GM19395 (cell line): ENCODE data around the gene BDKRB1.

Experiments
- ATAC-seq: cut with Tn5 transposase; IDR thresholded peaks from one replicate; pipeline ENCODE4 v1.9.1; 2021; ENCODE audit warnings: mild to moderate bottlenecking, moderate library complexity; ENCODE audit not compliant: unreplicated experiment

Gene BDKRB1

DNA sequence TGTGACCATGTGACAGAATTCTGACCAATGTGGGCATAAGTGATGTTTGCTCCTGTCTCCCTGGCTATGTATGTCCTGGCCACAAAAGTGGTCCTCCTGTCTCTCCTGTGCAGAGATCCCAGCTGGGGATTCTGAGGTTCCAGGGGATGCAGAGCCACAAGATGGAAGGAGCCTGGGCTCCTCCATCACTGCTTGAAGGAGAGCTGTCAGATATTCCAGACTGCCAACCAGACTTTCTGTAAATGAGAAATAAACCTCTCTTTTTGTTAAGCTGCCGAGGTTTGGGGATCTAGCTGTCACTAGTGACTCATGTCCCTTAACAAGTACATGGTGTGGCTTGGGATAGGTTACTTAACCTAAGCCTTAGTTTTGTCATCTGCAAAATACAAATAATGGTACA lies 21.9 kb downstream of the BDKRB1 start:
- no peak for ATAC-seq

DNA sequence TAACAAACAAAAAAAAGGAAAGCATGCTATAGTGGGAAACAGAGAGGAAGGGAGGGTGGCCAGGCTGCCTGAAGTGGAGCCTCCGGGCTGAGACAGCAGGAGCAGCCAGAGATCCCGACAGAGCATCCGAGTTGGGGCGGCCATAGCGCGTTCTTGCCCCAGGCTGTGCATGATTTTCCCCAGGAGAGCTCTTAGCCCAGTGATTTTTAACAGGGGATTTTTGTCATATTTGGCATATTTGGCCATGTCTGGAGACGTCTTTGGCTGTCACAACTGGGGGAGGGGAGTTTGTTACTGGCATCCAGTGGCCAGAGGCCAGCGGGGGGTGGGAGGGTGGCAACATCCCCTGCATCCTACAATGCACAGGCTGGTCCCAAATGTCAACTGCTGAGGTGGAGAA lies 23.6 kb downstream of the BDKRB1 start:
- no peak for ATAC-seq

GRCh38 chr14:96280104-96280503 lies 24.1 kb downstream of the BDKRB1 start:
- ATAC-seq = no peak

- ATAC-seq = no peak
These were observed 25.5 kb downstream of the BDKRB1 start for GRCh38 chr14:96281486-96281885.

- no peak for ATAC-seq
These were observed 28.0 kb downstream of the BDKRB1 start for GRCh38 chr14:96284008-96284407.

DNA sequence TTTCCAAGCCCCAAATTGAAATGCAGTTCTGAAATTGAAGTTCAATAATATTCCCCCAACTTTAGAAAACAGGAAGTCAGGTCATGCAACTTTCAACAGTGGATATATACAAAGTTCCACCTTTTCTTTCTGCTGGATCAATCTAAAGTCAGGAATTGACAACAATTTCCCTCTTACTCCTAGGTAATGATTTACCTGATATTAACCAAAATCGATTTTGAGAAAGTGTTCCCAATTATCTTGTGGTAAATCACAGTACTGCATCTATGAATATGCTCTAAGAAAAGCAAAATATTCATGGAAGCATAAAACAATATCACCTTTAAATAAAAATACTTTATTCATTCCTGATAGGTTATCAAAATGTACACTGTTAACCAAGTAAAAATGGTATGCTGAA lies 28.4 kb downstream of the BDKRB1 start:
- no peak for ATAC-seq

DNA sequence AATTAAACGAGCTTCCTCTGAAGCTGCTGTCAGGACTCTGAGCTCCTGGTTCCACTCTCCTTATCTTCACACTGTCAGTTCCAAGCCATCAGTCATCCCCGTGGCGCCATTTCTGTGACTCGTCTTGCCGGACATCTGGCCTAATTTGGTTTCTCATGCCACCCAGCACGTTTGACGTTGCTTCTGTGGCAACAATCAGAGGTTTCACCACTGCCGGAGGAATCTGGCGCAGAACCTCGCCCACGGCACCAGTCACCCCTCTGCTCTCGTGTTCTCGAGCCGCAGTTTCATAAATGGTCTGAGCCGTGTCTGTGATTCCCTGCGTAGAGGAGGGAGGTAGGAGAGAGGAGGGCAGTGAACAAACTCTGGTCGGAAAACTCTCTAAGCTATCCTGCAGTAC lies 29.7 kb downstream of the BDKRB1 start:
- ATAC-seq = no peak

DNA sequence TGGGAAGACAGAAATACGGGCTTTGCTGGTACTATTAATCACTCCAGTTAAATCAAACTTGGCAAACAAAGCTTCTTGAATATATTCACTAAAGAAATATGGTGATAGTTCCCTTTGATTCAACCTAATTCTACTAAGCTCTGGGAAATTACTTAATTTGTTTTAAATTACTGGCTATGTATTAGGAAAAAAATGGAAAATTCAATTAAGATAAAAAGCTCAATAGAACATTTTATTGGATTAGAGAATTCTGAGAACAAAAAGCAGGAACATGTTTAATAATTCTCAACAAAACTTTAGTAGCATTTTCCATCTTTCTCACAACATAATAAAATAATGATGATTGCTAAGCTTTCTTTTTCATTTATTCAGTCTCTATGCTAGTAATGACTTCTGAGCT lies 30.2 kb downstream of the BDKRB1 start:
- ATAC-seq = no peak

DNA sequence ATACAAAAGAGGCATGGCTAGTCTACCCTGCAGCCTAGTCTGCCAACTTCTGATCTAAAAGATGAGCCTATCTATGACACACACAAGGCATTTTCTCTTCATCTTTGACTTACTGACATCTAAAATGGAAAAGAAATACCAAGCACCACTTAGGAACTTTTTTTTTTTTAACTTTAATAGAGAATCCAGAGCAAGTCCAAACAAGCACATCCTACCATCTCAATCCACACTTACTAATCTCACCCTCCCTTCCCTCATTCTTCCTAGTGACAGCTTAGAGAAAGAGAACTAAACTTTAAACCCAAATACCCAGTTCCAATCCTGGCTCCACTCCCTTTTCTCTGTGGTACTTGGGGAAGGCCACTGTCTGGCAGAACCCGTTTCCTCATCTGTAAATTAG lies 31.8 kb downstream of the BDKRB1 start:
- no peak for ATAC-seq

DNA sequence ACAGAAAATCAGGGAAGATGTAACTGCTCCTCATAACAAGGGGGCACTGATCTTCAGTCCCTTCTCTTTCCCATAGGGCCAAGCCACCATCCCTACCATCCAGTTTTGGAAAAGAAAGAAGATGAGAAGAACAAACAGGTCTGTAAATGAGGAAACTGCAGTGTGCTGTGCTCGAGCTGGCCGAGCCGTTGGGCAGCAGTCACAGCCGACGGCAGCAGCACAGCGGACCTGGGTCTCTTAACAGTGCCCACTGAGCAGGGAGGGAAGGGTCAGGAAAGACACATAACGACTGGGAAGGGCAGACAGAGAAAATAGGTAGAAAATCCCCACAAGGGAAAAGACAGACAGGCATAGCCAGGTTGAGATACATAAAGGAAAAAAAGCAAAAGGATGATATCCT lies 38.2 kb downstream of the BDKRB1 start:
- ATAC-seq = no peak

DNA sequence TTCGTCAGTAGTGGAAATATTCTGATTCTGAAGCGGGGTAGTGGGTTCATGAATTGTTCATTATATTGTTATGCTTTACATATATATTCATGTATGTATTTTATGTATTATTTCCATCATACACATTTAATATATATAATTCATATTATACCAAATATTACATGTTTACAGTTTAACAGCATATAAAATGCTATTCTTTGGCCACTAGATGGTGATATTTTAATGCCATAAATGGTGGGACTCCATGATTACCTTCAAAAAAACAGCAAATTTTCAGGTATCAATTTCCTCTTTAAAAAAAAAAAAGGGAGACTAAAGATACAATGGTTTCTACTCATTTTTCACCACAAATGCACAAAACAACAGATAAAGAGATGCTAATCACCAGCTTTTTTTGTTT lies 41.0 kb downstream of the BDKRB1 start:
- no peak for ATAC-seq

- ATAC-seq = no peak
These were observed 42.0 kb downstream of the BDKRB1 start for GRCh38 chr14:96297997-96298515.

DNA sequence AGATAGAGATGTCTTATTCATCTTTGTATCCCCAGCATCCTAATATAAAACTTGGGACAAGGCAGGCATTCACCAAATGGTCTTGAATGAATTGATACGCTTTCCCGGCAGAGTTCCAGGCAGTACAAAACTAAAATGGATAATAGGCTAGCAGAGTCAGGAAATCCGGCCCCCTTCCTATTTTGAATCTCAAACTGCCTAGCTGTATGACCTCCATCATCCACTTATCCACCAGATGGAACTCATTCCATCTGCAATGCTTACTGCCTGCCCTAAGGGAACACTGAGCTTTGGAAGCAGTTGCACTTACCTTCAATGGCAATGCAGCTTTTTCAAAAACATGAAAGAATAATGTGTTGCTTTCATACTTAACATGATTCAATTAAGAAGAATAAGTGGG lies 43.4 kb downstream of the BDKRB1 start:
- no peak for ATAC-seq

GRCh38 chr14:96303981-96304380 lies 48.0 kb downstream of the BDKRB1 start:
- no peak for ATAC-seq

DNA sequence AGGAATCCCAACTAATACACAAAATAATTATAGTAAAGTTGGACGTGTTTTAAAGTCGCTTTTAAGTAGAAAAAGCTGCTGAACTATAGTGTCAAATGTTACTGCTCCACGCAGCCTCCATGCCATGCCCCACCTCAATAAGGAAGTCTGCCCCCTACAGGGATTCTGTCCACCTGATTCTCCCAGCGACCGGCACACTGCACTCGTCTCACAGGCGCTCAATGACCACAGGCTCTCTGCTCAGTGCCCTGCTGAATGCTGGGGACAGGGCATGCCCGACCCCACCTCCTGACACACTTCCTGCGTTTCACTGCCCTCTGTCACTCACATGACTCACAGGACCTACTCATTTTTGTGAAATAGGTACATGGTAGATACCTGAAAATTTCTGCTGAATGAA lies 48.9 kb downstream of the BDKRB1 start:
- no peak for ATAC-seq

- ATAC-seq = no peak
These were observed 51.4 kb downstream of the BDKRB1 start for GRCh38 chr14:96307434-96307833.

DNA sequence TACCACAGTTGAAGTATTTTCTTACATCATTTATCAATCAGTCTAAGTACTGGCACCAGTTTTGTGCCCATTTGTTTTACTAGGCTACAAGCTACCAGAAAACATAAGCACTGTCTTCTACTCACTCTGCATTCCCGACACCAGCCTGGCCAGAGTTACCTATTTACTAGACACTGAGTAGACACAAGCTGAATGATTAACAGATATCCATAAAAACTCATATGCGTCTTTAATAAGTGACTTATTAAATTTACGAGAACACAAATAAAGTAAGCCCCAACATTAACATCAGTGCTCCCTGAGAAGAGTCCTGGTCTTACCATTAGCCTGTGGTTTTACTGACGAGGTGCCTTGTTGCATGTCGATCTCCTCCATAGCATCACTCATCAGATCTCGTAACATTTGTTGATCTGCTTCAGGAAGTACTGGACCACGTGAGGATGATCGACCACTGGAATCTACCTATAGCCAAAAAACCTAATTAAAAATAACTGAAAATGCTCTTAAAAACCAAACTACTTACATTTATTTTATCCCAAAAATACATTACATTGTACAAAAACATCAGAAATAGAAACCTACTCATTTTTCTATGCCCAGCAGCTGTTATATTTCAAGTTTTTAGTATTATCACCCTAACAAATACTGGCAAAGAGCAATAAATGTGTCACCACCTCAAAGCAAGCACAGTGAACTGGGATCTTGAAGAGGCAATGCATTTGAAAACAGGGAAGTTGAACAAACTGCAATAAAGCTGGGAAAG lies 53.3 kb downstream of the BDKRB1 start:
- ATAC-seq = no peak

- ATAC-seq = no peak
These were observed 53.9 kb downstream of the BDKRB1 start for GRCh38 chr14:96309896-96310330.

- ATAC-seq = no peak
These were observed 54.9 kb downstream of the BDKRB1 start for GRCh38 chr14:96310906-96311305.
